ENCODE data around the gene RAD52. TPM values are rescaled to one million over a fixed set of nuclear protein-coding genes. Genes with fewer than 3 reads are reported as not detected.
"Not testable (repeated sequence)": the region's sequence is repeated elsewhere in the genome, so short reads cannot be mapped to it uniquely, and the experiment has no call there.

RAD52 gene
- polyA plus RNA-seq, 1 experiment = 15.3 TPM

- Histone ChIP-seq H3K36me3 (ENCODE audit: control insufficient read depth, insufficient read depth, low read length) (no peaks in the 10 kb centered on the region), H3K27me3 (ENCODE audit: control insufficient read depth, insufficient read depth, low read length) (no peaks in the 10 kb centered on the region), H3K4me3 (ENCODE audit: low read depth, low read length) (no peak overlapping the region)
- TF ChIP-seq CTCF (IDR thresholded peaks at IDR 0.05; ENCODE audit: insufficient read depth, low read depth, low read length) = no peak
- CTCF ChIA-PET = no interaction called here
- POLR2A ChIA-PET = no interaction called here
- no peak for DNase-seq (ENCODE audit: low read depth)
Measured at GRCh38 chr12:944211-944610, 5.3 kb downstream of the RAD52 start.

- POLR2A ChIA-PET = no interaction called here
- CTCF ChIA-PET = no interaction called here
- DNase-seq (ENCODE audit: low read depth) = no peak
Measured at GRCh38 chr12:943051-943450, 6.4 kb downstream of the RAD52 start.

DNA sequence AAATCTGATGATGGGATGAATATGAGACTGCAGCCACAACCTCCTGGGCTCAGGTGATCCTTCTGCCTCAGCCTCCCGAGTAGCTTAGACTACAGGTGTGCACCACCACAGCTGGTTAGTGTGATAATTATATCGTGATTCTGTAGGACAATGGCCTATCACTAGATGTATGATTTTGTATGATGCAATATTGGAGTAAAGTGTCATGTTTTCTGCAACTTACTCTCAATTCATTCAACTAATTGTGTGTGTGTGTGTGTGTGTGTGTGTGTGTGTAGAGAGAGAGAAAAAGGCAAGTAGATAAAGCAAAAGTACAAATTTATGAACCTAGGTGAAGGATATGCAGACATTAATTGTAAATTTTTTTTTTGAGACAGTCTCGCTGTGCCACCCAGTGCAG lies 10.7 kb downstream of the RAD52 start:
- DNase-seq (ENCODE audit: low read depth) = no peak
- POLR2A ChIA-PET = no interaction called here
- H3K4me3 ChIP-seq (ENCODE audit: low read depth, low read length) = no peak overlapping the region
- no peak for TF ChIP-seq CTCF (IDR thresholded peaks at IDR 0.05; ENCODE audit: insufficient read depth, low read depth, low read length)
- H3K36me3 ChIP-seq (ENCODE audit: control insufficient read depth, insufficient read depth, low read length) = no peaks in the 10 kb centered on the region; the same call in 1 of the 2 replicates
- CTCF ChIA-PET = no interaction called here
- H3K27me3 ChIP-seq (ENCODE audit: control insufficient read depth, insufficient read depth, low read length) = no peaks in the 10 kb centered on the region

More at GRCh38 chr12:943051-943450, 6.4 kb downstream of the RAD52 start:
- no peaks in the 10 kb centered on the region; the same call in 1 of the 2 replicates for H3K36me3 ChIP-seq (ENCODE audit: control insufficient read depth, insufficient read depth, low read length)
- no peak for TF ChIP-seq CTCF (IDR thresholded peaks at IDR 0.05; ENCODE audit: insufficient read depth, low read depth, low read length)
- no peaks in the 10 kb centered on the region for H3K27me3 ChIP-seq (ENCODE audit: control insufficient read depth, insufficient read depth, low read length)
- no peak overlapping the region for H3K4me3 ChIP-seq (ENCODE audit: low read depth, low read length)

DNA sequence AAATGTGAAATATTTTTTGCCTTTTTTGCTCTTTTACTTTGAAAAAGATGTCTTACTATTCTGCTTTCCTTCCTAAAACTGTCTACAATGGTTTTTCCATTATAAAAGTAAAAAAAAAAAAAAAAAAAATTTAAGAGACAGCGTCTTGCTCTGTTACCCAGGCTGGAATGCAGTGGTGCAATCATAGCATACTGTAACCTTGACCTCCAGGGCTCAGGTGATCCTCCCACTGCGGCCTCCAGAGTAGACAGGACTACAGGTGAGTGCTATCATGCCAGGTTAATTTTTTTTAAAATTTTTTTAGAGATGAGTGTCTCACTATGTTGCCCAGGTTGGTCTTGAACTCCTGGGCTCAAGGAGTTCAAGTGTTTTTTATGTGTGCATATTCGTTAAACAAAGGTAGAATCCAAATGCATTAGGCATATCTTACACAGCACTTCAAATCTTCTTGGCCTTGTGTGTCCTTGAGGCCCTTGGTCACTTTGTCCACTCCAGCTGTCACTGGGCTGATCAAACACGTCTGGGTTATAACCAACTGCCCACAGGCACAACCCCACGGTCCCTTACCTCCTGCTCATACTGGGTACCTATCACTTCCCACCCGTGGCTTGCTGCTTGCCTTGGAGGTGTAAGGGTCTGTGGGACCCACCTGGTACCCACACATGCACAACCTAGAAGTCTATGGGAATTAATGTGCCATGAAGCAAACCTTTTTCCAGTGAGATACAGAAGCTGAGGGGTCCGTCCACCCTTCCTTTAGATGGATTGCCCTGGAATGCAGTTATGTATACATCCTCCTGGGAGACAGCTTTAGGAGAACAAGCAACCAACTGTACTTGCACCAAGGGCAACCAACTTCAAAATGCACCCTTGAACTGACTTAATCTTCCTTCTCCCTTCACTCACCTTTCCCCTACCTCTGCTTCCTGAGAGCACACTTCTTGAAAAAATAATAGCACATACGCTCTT lies 12.8 kb downstream of the RAD52 start:
- Histone ChIP-seq H3K27me3 (ENCODE audit: control insufficient read depth, insufficient read depth, low read length) (no peaks in the 10 kb centered on the region), H3K4me3 (ENCODE audit: low read depth, low read length) (no peak overlapping the region), H3K36me3 (ENCODE audit: control insufficient read depth, insufficient read depth, low read length) (no peaks in the 10 kb centered on the region; the same call in 1 of the 2 replicates)
- POLR2A ChIA-PET = interaction anchor here (0.7 kb wide), 1 partner anchor 13 kb away, joined by 4 read pairs; the partner anchor contains the start of gene RAD52
- TF ChIP-seq CTCF (IDR thresholded peaks at IDR 0.05; ENCODE audit: insufficient read depth, low read depth, low read length) = no peak
- DNase-seq (ENCODE audit: low read depth) = no peak
- CTCF ChIA-PET = interaction anchor here (0.6 kb wide), 1 partner anchor 648 kb away, joined by 3 read pairs; no protein-coding TSS in a partner anchor

- DNase-seq (ENCODE audit: low read depth); H3K27me3 ChIP-seq (ENCODE audit: control insufficient read depth, insufficient read depth, low read length); H3K4me3 ChIP-seq (ENCODE audit: low read depth, low read length); POLR2A ChIA-PET; CTCF ChIA-PET; H3K36me3 ChIP-seq (ENCODE audit: control insufficient read depth, insufficient read depth, low read length): not testable (repeated sequence)
Measured at GRCh38 chr12:935891-936290, 13.6 kb downstream of the RAD52 start.
